Kidney (tissue), 14 donors: ENCODE results near the gene RAB43. TPM values are rescaled to one million over a fixed set of nuclear protein-coding genes. Genes with fewer than 3 reads are reported as not detected.

Experiments used
- DNase-seq, 5 donors: peaks; one replicate each; pipeline ENCODE4 v3.0.0-alpha.2; 2013 to 2020
- FAIRE-seq: peaks from 2 replicates; lab custom pipeline; 2012; peaks lifted over from hg19 to GRCh38; lab: Jason Lieb, UNC
- H3K27ac ChIP-seq, 2 donors: one replicate each; pipeline ENCODE4 v1.7.0; 2013; ENCODE audit warnings: low read depth in 2 of 2, low read length in 2 of 2, inconsistent platforms in 1 of 2
- H3K27me3 ChIP-seq: one replicate; pipeline ENCODE4 v1.7.1; 2013; ENCODE audit warnings: low read length, inconsistent platforms; ENCODE audit not compliant: control insufficient read depth, insufficient read depth
- H3K36me3 ChIP-seq, 3 donors: one replicate each; pipeline versions ENCODE4 v1.7.0 to v1.7.1; 2013; ENCODE audit warnings: low read length in 3 of 3, control low read depth in 1 of 3, inconsistent platforms in 1 of 3; ENCODE audit not compliant: insufficient read depth in 3 of 3, control insufficient read depth in 2 of 3
- H3K4me1 ChIP-seq, 3 donors: one replicate each; pipeline versions ENCODE4 v1.7.0 to v1.7.1; 2013; ENCODE audit warnings: low read length in 3 of 3, inconsistent platforms in 1 of 3, low read depth in 1 of 3; ENCODE audit not compliant: control insufficient read depth in 2 of 3, insufficient read depth in 2 of 3
- H3K4me3 ChIP-seq, 3 donors: one replicate each; pipeline versions ENCODE4 v1.7.0 to v1.8.1; 2013; ENCODE audit warnings: low read length in 3 of 3, control low read depth in 1 of 3, inconsistent platforms in 1 of 3
- H3K9ac ChIP-seq, 3 donors: one replicate each; pipeline versions ENCODE4 v1.7.0 to v1.7.1; 2013; ENCODE audit warnings: low read length in 3 of 3, control low read depth in 1 of 3, inconsistent platforms in 1 of 3
- H3K9me3 ChIP-seq, 3 donors: one replicate each; pipeline versions ENCODE4 v1.7.0 to v1.7.1; 2013; ENCODE audit warnings: low read length in 3 of 3, control low read depth in 1 of 3, inconsistent platforms in 1 of 3; ENCODE audit not compliant: control insufficient read depth in 2 of 3, insufficient read depth in 1 of 3
- intact Hi-C: fragments of 100-400 bp; cut with DNase I; formaldehyde crosslinking; loops from one replicate; pipeline ENCODE4 v1.11.1; 2022
- polyA plus RNA-seq: library from polyadenylated mRNA; stranded (reverse); fragments of 350-450 nt; fragmentation: Illumina TruSeq; extraction: RNeasy Lipid Tissue Mini Kit (QIAGEN cat#74804); gene quantifications from one replicate; pipeline ENCODE4 v1.2.3, GENCODE V29; 2014; ENCODE audit warnings: low read depth, low replicate concordance; ENCODE audit not compliant: insufficient read depth
- total RNA-seq: library from RNA; stranded (reverse); fragmentation: NEBNext Ultra II Directional; extraction: Animal tissue kit (Norgen Biotek cat#: 25700); gene quantifications from one replicate; pipeline ENCODE4 v1.2.1, GENCODE V29; 2021
- TF ChIP-seq, protein P1 (sequence below): IDR thresholded peaks from 3 replicates; pipeline ENCODE4 v1.5.1; 2012; ENCODE audit warnings: mild to moderate bottlenecking, moderate library complexity, borderline replicate concordance; ENCODE audit not compliant: insufficient read depth; ENCODE audit errors: extremely low read depth
- donor health status: control.
- donor health status: control.
- donor health status: control.
- donor health status: control.
- donor health status: control.
- donor health status: DM: yes; HTN: yes; CAD: no.
- donor health status: Normal renal cell carcinoma (clear cell type).

Gene RAB43
- total and polyA plus RNA-seq, 2 donors from 2014 or later = 5.5 to 27.6 TPM

DNA sequence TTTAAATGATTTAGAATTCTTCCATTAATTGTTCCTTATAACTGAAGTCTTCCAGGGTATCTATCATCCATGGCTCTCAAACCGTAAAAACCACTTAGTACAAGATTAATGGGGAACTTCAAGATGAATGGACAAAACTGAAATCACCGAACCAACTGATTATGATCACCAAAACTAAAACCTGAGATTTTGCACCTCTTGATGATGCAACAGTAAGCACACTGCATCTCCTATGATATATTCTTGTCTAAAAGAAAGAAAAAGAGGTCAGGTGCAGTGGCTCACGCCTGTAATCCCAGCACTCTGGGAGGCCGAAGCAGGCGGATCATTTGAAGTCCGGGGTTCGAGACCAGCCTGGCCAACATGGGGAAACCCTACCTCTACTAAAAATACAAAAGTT is 42.9 kb upstream of the RAB43 start:
- no peaks in the 10 kb centered on the region for H3K27me3 ChIP-seq
- no peak for DNase-seq
- intact Hi-C loops = no loop called here
- H3K9me3 ChIP-seq = no peaks in the 10 kb centered on the region
- H3K27ac ChIP-seq = no peak overlapping the region
- H3K9ac ChIP-seq = no peak overlapping the region
- peaks cover 0 to 5% (median 4%) of the 10 kb centered on the region in 3 donors for H3K4me1 ChIP-seq
- no peak for FAIRE-seq
- H3K4me3 ChIP-seq = no peak overlapping the region
- peaks cover 6 to 25% (median 16%) of the 10 kb centered on the region in 3 donors for H3K36me3 ChIP-seq
- TF ChIP-seq, protein P1, sequence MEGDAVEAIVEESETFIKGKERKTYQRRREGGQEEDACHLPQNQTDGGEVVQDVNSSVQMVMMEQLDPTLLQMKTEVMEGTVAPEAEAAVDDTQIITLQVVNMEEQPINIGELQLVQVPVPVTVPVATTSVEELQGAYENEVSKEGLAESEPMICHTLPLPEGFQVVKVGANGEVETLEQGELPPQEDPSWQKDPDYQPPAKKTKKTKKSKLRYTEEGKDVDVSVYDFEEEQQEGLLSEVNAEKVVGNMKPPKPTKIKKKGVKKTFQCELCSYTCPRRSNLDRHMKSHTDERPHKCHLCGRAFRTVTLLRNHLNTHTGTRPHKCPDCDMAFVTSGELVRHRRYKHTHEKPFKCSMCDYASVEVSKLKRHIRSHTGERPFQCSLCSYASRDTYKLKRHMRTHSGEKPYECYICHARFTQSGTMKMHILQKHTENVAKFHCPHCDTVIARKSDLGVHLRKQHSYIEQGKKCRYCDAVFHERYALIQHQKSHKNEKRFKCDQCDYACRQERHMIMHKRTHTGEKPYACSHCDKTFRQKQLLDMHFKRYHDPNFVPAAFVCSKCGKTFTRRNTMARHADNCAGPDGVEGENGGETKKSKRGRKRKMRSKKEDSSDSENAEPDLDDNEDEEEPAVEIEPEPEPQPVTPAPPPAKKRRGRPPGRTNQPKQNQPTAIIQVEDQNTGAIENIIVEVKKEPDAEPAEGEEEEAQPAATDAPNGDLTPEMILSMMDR = no peak

DNA sequence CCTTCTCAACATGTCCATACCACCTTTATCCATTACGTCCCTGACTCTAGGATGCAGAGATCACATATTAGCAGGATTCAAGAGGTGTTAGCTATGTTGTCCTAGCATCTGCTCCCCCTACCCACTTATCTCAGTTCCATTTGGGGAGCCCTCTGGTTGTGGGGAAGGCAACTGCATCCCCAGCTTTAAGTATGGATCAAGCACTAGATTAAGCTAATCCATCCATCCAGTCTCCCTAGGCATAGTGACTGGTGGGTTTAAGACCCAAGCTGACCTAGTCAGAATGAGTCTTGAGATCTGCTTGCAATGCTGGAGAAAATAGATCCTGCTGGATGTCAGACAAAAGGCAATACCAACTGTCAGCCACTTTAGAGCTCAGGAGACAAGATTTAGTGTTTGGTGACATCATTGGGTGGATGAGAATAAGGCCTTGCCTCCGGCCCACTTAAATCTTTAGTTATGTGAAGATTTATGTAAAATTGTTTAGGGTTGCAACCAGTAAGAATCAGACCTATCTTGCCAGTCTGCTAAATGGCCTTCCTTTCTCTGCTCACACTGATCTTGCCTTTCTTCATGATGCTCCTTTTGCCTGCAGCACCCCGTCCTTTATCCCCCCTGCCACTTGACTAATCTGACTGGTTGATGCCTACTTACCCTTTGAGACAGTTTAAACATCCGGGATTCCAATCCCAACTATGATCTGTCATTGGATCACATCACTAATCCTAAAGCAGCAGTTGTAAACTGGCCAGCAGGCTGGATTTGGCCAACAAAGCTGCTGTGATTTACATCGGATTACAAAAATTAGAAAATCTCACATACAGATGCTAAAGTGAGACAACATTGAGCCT is 41.4 kb upstream of the RAB43 start:
- no peaks in the 10 kb centered on the region for H3K27me3 ChIP-seq
- no peak overlapping the region for H3K4me3 ChIP-seq
- no peak for FAIRE-seq
- H3K36me3 ChIP-seq = peaks cover 8 to 22% (median 12%) of the 10 kb centered on the region in 3 donors
- intact Hi-C loops = no loop called here
- H3K27ac ChIP-seq = no peak overlapping the region
- no peak for DNase-seq
- TF ChIP-seq, protein P1 = no peak
- H3K4me1 ChIP-seq = peaks cover 0 to 5% (median 4%) of the 10 kb centered on the region in 3 donors
- H3K9ac ChIP-seq = no peak overlapping the region
- H3K9me3 ChIP-seq = no peaks in the 10 kb centered on the region

DNA sequence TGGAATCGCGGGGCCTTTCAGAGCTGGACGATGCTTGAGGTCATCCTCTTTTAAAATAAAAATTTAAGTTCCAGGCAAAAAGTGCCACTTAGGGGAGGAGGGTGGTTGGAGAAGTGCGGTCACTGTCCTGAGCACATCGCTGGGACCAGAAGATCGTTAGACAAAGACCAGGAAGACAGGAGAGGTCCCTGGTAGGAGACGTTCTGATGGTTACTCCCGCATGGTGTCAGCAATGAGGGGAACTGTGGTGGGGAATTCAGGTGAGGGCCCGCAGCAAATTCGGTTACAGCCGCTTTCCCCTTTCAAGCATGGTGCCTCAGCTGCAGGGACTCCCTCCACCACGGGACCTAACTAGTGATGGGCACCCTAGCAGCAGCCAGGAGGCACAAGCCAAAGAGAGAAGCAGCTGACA is 40.3 kb upstream of the RAB43 start:
- TF ChIP-seq, protein P1 = no peak
- H3K27me3 ChIP-seq = no peaks in the 10 kb centered on the region
- no peak for FAIRE-seq
- no peaks in the 10 kb centered on the region for H3K9me3 ChIP-seq
- H3K4me1 ChIP-seq = peaks cover 0 to 5% (median 4%) of the 10 kb centered on the region in 3 donors
- peak in 3 of 5 donors; percentile 19 to 54 (median 32) for DNase-seq
- peak overlapping the region; percentile 95 to 99 (median 99) for H3K4me3 ChIP-seq
- H3K9ac ChIP-seq = peak overlapping the region; percentile 66 to 99 (median 95)
- H3K36me3 ChIP-seq = peaks cover under 1 to 13% (median 5%) of the 10 kb centered on the region in 3 donors
- H3K27ac ChIP-seq = peak overlapping the region; percentile 92 to 96
- intact Hi-C loops = no loop called here
